ENCODE measurements around the gene SLC12A8. TPM values are rescaled to one million over a fixed set of nuclear protein-coding genes. Genes with fewer than 3 reads are reported as not detected.

SLC12A8 gene
- total RNA-seq, 1 donor from 2014 or later, result 9.1 TPM

DNA sequence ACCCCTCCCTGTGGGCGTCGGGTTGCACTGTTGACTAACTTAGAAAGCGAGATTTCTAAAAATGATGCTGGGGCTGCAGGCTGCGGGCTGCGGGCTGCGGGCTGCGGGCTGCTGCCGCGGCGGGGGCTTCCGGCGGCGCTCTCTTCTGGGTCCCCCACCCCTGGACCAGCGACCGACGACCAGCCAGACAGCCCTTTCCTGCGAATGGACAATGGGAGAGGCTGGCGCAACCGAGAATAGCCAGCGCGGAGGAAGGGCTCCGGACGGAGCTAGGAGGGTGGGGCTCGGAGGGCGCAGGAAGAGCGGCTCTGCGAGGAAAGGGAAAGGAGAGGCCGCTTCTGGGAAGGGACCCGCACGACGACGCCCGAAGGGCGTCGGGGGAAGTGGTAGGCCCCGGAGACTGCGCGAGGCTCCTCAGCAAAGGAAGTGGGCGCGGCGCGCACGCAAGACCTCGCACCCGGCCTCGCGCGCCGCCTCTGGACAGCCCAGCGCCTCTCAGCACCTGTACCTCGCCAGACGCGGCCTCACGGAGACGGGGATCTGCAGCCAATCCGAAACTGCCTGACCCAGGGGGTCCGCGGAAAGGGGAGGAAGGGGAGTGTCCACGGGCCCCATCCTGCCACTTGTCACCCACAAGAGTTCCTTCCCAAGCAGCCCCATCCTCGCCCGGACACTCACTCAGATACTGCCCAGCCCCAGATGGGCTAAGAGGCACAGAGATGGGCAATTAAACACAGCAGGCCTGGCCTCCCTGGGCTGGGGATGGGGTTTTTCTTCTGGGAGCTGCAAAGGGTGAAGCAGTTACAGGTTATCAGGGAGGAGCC lies 70.7 kb downstream of the SLC12A8 start:
- DNase-seq (peak; percentile 87), ATAC-seq (peak; percentile 89)
- H3K4me1 ChIP-seq, result peaks cover 50% of the 10 kb centered on the region
- peak overlapping the region; percentile 50 for H3K4me3 ChIP-seq
- no peaks in the 10 kb centered on the region for H3K36me3 ChIP-seq
- H3K9me3 ChIP-seq, result no peaks in the 10 kb centered on the region
- H3K27me3 ChIP-seq (ENCODE audit: low read depth), result no peaks in the 10 kb centered on the region
- H3K27ac ChIP-seq, result peak overlapping the region; percentile 80
- TF ChIP-seq CTCF (IDR thresholded peaks at IDR 0.05), result peak; percentile 48
- intact Hi-C loops (cut with DNase I), result no loop called here

DNA sequence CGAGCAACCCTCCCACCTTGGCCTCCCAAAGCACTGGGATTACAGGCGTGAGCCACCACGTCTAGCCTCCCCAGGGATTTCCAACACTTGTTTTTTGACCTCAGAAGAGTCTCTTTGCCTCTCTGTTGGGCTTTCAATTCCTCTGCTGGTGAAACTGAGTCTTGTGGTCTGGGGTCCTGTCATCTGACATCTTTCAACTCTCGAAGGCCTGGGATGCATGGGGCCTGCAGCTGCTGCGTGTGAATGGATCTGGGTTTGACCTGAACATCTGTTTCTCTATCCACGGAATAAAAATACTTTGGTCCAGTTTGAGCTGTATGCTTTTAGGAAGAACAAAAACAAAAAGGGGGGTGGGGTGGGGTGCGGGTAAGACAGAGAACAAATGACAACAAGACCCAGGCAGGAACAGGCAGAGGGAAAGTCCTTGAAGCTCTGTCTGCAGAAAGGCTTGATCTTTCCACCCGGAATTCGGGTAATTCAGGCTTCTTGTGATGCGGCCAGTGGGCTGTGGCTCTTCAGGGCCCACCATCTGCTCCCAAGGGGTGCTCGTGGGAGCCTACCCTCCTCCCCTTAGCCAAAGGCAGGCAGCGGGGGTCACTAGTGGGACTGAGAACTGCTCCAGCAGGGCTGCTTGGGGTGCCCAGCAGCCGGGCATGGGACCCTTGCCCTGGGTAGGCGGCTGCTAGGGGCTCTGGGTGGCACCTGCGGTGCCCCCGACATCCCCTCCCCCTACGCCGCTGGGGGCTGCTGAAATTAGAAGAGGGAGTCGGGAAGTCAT lies 71.5 kb downstream of the SLC12A8 start:
- peak overlapping the region; percentile 50 for H3K4me3 ChIP-seq
- no peaks in the 10 kb centered on the region for H3K36me3 ChIP-seq
- peaks cover 48% of the 10 kb centered on the region for H3K4me1 ChIP-seq
- intact Hi-C loops (cut with DNase I), result no loop called here
- DNase-seq (no peak), ATAC-seq (peak in 1 of 2 donors; percentile 6)
- H3K9me3 ChIP-seq, result no peaks in the 10 kb centered on the region
- no peaks in the 10 kb centered on the region for H3K27me3 ChIP-seq (ENCODE audit: low read depth)
- H3K27ac ChIP-seq, result peak overlapping the region; percentile 80
- no peak for TF ChIP-seq CTCF (IDR thresholded peaks at IDR 0.05)

DNA sequence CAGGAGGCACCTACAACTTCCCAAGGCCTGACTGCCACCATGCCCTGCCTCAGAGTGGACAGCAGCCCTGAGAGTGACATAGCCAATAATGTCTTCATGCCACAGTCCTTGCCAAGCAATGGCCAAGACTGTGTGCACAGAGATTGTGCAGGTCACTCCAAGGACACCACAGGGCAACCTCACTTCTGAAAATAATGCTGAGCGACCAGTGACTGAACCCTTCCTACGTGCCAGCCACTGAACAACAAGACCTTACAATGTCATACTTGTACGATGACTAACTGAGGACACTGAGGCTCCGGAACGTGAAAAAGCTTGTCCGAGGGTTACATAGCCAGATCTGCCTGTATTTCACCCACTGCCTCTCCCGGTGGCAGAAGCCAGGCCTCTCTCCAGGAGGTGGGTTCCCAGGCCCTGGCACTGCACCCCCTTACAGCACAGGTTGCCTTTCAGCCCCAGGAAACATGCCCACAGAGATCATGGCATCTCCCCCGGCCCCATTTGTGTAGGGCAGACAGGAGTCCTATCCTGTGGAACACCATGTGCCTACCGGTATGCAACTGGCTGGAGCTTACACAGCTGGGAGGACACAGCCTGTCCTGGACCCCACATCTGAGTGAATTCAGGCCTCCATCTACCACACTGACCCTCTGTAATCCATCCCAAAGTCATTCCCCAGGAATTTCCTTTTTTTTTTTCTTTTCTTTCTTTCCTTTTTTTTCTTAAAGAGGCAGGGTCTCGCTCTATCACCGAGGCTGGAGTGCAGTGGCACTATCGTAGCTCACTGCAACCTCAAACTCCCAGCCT lies 72.3 kb downstream of the SLC12A8 start:
- Histone ChIP-seq H3K4me1 (peaks cover 45% of the 10 kb centered on the region), H3K9me3 (no peaks in the 10 kb centered on the region), H3K27ac (peak overlapping the region; percentile 80), H3K36me3 (no peaks in the 10 kb centered on the region), H3K4me3 (no peak overlapping the region), H3K27me3 (ENCODE audit: low read depth) (no peaks in the 10 kb centered on the region)
- no peak for TF ChIP-seq CTCF (IDR thresholded peaks at IDR 0.05)
- no peak for ATAC-seq
- intact Hi-C loops (cut with DNase I), result no loop called here
- DNase-seq, result no peak

DNA sequence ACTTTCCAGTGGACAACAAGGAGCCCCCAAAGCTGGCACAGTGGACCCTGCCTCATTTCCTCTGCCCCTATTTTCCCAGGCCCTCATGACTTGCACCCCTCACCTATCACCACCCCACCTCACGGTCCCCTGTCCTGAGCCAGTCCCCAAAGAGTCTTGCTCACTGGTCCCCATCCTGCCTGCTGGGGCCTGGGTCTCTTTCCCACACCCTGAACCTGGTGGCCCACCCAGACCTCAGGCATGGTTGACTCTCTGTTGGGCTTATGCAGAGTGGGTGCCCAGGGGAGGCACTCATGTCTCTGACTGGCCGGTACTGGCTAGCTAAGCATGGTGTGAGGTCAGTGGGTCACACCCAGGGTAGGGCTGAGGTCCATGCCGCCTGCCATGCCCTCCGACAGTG lies 73.2 kb downstream of the SLC12A8 start:
- peaks cover 37% of the 10 kb centered on the region for H3K4me1 ChIP-seq
- DNase-seq (no peak), ATAC-seq (no peak)
- no peak overlapping the region for H3K4me3 ChIP-seq
- no peaks in the 10 kb centered on the region for H3K27me3 ChIP-seq (ENCODE audit: low read depth)
- no peaks in the 10 kb centered on the region for H3K36me3 ChIP-seq
- no peak for TF ChIP-seq CTCF (IDR thresholded peaks at IDR 0.05)
- no peaks in the 10 kb centered on the region for H3K9me3 ChIP-seq
- no peak overlapping the region for H3K27ac ChIP-seq
- intact Hi-C loops (cut with DNase I), result no loop called here

- H3K4me3 ChIP-seq, result no peak overlapping the region
- H3K4me1 ChIP-seq, result peaks cover 18% of the 10 kb centered on the region
- TF ChIP-seq CTCF (IDR thresholded peaks at IDR 0.05), result no peak
Measured at GRCh38 chr3:125137358-125138033, 75.1 kb downstream of the SLC12A8 start.

More at GRCh38 chr3:125137358-125138033, 75.1 kb downstream of the SLC12A8 start:
- DNase-seq (no peak), ATAC-seq (no peak)
- H3K27me3 ChIP-seq (ENCODE audit: low read depth), result no peaks in the 10 kb centered on the region
- intact Hi-C loops (cut with DNase I), result no loop called here
- no peaks in the 10 kb centered on the region for H3K9me3 ChIP-seq
- no peak overlapping the region for H3K27ac ChIP-seq
- no peaks in the 10 kb centered on the region for H3K36me3 ChIP-seq
